Adipose tissue (tissue), 3 donors: ENCODE measurements around the gene MPC1L. TPM values are rescaled to one million over a fixed set of nuclear protein-coding genes. Genes with fewer than 3 reads are reported as not detected.

Experiments used
- H3K27ac ChIP-seq: one replicate; pipeline ENCODE4 v1.5.1; 2013; ENCODE audit warnings: low read depth, low read length
- WGBS, 3 donors: extraction: QIAGEN DNeasy Blood & Tissue Kit; methylation state at CpG; one replicate each; pipeline ENCODE4 v1.1.7; 2013; 5-methylcytosine and 5-hydroxymethylcytosine counted together
- polyA plus RNA-seq, 3 donors: library from polyadenylated mRNA; stranded (reverse); fragments of 200-250 nt; gene quantifications; one replicate each; pipeline ENCODE4 v1.2.3, GENCODE V29; 2013
- donor health status: healthy with polysubstance abuse.
- donor health status: Bipolar disorder and iron deficiency.
- donor health status: healthy.

MPC1L gene
- polyA plus RNA-seq, 3 donors, result not detected

GRCh38 chrX:40671126-40671525 is 47.9 kb downstream of the MPC1L start:
- WGBS, 3 donors, result 44 to 62% (median 51%) methylated on average over 6 of the region's 6 CpGs
- H3K27ac ChIP-seq, result no peak overlapping the region

Other genes with a start within 250 kb of the MPC1L start
- 10 to 100 TPM; 24.1 to 70.7 (median 45.8) TPM for gene ATP6AP2, start 42.5 kb upstream of the MPC1L start, polyA plus RNA-seq
- 1 to 10 TPM; 5.2 to 7.3 (median 7.0) TPM for gene CXorf38, start 24.1 kb downstream of the MPC1L start, polyA plus RNA-seq
- 1 to 10 TPM; 7.6 to 9.4 (median 8.8) TPM for gene MED14, start 112.1 kb downstream of the MPC1L start, polyA plus RNA-seq